NCI-H1105 treated with DMSO at 0.1 percent for 48 hours (cell line): Measurements from ENCODE around the gene SVEP1.
"Not testable (repeated sequence)": the region's sequence is repeated elsewhere in the genome, so short reads cannot be mapped to it uniquely, and the experiment has no call there.

Experiments used
- DNase-seq: peaks from one replicate; lab custom pipeline; 2025; lab: John Stamatoyannopoulos, UW

The SVEP1 gene

DNA sequence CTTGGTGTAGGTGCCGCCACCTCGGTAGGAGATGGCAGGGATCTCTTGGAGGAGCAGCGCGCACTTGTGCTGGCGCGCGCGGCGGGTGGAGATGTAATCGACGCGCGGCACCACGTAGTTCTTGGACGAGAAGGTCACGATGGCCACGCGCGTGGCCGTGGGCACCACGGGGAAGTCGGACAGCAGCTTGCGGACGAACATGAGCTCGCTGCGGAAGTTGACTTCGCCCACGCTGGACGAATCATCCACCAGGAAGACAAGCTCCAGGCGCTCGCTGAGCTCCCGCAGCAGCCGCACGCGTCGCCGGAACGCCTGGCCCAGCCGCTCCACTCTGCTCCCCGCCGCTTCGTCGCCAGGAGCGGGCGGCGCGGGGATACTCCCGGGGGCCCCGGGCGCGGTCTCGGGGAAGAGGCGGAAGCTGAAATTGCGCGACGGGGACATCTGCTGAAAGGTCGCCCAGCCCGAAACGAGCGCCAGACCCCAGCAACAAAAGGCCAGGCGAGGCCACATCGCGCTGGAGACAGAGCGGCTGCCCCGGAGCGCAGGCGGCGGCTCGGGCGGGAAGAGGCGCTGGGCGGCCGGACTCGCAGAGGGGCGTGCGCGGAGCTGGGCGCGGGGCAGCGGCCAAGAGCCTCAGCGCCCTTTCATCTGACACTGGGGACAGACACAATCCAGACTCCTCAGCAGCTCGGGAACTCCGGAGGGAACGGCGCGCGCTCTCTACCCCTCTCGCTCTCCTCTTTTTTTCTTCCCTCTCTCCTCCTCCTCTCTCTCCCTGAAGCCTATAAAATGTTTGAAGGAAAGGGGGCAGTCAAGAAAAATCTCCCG lies at the start of gene SVEP1:
Gene SVEP1, minus strand, starts transcription at position 708 of the 828 bp plus-strand sequence. Its CDS starts 198 bp downstream, at position 510.
- peak; percentile 19 for DNase-seq

DNA sequence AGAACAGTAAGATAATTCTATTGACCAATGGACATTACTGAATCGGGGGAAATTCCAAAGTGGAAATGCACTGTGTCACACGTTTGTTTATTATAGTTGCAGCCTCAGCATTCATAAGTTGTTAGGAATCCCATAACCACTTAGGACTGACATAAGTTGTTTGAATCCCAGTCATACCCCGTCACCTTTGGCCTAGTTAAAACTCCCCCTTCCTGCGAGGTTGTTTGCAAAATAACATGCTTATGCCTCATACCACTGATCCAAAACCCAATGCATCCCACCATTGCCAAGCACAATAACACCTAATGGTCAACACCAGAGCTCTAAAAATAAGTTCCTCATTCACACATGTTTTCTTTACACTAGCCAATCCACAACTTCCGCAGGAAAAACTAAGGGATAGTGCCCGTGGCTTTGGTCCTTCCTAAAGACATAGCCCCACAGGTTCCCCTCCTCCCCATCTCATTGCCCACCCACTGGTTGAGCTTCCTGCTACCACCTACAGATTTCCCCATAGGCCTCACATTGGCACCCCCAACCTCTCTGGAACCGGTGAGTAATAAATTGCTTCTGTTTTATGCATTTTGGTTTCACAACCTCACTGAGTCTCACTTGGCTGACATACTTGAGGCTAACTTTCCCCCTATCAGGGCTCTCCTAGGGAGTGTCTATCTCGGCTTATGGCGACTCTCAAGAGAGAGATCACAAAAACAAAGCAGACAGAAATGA lies 46.7 kb upstream of the SVEP1 start:
- no peak for DNase-seq

DNA sequence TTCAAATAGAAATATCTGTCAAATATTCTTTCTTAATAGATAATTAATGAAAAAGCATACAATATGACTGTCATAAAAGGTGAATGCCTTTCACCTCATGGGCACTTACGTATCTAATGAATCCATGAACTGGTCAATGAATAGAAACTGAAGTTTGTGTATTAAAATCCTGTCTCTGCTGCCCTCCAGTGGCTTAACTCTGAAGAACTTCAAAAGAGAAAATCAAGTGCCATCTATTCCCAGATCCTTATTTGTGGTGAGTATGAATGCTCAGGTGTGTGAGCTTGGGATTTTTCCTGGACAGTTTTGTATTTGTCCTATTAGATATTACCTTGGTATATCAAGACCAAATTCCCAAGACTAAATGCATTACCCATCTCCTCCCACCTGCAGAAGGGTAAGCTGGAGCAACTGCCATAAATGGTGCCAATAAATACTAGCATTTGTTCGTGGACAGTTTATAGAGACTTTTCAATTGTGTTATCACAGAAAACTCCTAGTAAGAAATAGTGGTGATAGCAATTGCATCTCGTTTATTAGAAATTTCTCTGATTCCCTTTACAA lies 44.0 kb upstream of the SVEP1 start:
- DNase-seq = peak; percentile 66

- no peak for DNase-seq
Measured at GRCh38 chr9:110622368-110622767, 42.8 kb upstream of the SVEP1 start.

GRCh38 chr9:110620726-110621125 lies 41.2 kb upstream of the SVEP1 start:
- DNase-seq = no peak

DNA sequence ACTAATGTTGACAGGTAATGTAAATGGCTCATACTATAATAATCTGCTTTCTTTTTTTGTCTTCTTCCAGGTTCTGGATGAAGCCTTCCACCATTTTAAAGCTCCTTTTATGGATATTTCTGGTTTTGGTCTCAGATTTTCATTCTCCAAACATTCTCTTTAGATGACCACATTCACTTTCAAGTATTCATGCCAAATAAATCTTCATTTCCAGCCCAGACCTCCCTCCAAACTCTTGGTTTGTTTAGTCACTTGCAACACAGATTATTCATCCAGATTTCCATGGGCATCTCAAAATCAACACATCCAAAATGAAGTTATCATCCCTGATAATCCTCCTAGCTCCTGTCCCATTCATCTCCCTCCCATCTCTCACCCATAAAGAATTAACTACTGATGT lies 40.3 kb upstream of the SVEP1 start:
- DNase-seq = no peak

- DNase-seq = no peak
Measured at GRCh38 chr9:110615498-110615897, 36.0 kb upstream of the SVEP1 start.

GRCh38 chr9:110614576-110614975 lies 35.0 kb upstream of the SVEP1 start:
- DNase-seq = not testable (repeated sequence)

DNA sequence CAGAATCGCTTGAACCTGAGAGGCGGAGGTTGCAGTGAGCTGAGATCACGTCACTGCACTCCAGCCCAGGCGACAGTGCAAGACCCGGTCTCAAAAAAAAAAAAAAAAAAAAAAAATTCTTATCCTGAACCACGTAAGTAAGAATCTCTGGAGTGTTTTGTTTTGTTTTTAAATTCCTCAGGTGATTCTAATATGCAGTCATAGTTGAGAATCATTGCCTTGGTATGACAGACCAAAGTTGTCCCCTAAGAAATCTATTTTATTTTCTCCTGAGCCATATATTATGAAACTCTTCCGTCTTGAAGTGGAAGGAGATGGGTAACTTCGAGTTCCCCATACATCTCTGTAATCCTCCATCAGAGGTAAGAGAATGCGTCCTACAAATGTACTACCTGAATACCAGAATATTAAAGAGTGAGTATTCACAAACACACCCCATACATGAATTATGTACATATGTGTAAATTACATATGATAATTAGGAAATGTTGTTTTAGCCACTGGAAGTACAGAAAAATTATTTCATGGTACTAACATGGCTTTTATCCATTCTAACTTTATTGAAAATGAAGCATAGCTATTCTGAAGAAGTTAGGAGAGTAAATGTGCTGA lies 26.7 kb upstream of the SVEP1 start:
- DNase-seq = no peak

DNA sequence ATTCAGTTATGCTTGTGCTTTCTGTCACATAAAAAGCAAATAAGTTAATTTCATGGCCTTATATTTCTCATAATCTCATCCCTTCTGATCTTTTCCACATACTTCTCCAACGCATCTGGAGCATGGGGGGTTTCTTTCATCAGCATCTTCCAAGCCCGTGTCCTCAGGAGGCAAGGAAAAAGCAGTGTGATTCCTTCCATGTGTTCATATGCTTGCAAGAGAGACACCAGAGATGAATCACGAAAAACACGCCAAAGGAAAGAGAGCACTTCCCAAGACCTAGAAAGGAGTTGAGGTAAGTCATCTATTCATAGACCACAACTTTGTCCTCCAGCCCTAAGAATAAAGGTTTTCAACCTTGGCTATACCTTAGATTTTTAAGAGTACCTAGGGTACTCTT lies 26.0 kb upstream of the SVEP1 start:
- DNase-seq = no peak

DNA sequence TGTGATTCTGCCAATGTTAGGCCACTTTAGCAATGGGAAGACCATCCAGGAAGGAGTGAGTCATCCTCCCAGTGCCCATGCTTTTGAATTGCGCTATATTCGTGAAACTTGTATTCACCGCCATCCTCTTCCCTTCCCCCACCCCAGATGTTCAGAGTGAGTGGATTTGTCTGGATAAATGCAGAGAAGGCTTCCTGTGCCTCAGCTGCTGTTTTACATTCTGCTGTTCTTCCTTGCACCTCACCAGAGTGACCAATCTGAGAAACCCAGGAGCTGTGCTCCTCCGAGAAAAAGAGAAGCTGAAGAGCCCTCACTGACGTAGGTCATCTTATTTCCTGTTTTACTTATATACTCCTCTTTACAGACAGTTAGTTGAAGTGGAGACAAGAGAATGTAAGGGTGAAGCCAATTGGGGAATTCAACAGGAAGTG lies 24.6 kb upstream of the SVEP1 start:
- DNase-seq = no peak

DNA sequence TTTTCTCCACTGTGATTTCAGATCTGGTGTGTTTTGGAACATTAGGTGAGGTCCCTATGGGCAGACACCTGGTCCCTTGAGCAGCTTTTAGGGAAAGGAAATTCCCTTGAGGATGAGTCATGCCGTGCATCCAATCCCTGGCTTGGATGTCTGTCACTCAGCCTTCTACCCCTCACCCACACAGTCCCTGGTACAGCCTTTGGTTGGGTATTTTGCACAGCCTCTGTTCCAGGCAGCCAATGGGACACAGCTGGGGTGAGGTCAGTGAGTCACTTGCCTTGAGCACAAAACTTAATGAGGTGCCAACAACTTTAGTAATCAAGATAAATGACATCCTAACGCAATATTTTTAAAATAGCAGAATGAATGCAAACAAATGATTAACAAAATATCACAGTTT lies 22.7 kb upstream of the SVEP1 start:
- DNase-seq = no peak

DNA sequence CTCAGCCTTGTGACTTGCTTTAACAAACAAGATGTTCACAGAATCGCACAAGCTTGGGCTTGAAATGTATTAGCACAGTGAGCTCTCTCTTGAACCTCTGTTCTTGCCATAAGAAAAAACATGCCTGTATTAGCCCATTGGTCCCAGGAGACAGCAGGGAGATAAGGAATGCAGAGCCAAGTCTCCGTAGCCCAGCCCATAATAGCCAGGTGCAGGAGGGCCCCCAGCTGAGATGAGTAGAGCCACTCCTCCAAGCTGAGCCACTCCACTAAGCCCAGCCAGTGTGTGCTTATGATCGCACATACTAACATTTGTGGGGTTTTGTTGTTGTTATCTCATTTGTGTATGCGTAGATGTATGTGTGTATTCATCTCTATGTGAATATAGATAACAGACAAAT lies 21.6 kb upstream of the SVEP1 start:
- peak; percentile 7 for DNase-seq

DNA sequence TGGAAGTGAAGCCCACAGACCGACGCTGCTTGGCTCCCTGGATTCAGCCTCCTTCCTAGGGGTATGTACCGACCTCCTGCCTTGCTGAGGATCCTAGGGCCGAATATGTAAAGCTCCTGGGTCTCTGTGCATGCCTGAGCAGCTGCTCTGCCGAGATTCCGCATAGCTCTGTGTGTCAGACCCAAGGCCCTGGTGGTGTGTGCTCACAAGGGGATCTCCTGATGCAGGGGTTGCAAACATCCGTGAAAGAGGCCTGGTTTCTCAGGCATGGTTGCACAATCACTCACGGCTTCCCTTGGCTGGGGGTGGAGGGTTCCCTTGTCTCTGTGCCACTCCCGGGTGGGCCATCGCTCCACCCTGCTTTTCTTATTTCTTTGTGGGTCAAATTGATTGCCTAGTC lies 19.9 kb upstream of the SVEP1 start:
- DNase-seq = no peak

- DNase-seq = no peak
Measured at GRCh38 chr9:110592044-110592830, 12.7 kb upstream of the SVEP1 start.

DNA sequence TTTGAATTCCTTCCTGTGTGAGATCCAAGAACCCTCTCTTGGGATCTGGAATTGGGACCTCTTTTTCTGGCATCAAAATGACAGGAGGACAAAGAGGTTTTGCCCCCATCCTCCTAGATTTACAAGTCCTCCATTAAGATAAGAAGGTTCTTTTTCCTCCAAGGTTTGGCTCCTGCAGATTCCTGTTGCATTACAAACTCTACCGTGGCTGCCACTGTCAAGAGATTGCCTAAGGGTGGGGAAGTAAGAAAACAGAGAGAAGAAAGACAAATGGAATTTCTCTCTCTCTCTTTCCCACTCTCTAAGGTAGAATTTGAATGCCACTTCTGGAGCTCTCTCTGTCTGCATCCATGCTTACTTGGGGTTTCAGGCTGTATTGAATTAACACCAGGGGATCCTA lies 12.0 kb upstream of the SVEP1 start:
- no peak for DNase-seq

DNA sequence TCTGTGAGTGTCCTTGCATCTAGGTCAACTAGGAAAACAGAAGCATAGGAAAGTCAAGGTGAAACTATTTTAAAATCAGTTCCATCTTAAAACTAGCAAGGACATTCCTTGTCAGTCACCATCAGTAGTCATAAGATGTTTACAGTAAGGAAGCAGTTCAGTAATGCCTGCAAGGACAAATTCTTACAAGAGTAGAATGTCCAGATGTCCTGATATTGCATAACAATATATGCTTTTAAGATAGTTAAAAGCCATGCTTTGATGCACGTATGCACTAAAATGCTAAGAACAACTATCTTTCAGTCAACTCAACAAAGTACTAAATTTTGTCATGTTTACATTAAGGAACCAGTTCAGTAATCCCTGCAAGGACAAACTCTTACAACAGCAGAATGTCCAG lies 11.3 kb upstream of the SVEP1 start:
- DNase-seq = no peak

DNA sequence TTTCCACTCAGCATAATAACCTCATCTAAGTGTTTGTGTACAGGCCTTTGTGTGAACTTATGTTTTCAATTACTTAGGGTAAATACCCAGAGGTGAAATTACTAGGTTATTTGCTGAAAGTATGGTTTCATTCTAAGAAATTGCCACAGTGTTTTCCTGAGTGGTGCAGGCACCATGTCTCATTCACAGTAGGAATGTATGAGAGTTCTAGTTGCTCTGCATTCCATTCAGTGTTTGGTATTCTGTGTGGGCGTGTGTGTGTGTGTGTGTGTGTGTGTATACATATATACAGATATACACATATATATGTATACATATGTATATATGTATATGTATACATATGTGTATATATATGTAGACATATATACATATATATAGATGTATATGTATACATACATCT lies 8.8 kb upstream of the SVEP1 start:
- DNase-seq = no peak

DNA sequence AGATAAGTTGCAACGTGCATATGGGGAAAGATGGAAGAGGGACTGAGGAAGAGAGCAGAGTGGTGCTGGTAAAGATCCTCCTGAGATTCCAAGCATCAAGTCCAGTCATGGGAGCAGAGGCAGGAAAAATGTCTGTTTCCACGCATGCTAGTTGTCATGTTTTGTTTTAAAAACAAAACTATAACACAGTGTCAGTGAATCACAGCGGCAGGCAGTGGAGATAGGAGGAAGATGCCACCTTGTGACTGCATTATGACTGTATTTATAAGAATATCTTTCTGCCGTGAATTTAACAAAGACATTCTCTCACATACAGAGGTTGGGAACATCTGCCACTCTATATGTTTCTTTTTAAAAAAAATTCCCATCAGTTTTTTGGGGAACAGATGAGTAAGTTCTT lies 3.7 kb upstream of the SVEP1 start:
- no peak for DNase-seq

DNA sequence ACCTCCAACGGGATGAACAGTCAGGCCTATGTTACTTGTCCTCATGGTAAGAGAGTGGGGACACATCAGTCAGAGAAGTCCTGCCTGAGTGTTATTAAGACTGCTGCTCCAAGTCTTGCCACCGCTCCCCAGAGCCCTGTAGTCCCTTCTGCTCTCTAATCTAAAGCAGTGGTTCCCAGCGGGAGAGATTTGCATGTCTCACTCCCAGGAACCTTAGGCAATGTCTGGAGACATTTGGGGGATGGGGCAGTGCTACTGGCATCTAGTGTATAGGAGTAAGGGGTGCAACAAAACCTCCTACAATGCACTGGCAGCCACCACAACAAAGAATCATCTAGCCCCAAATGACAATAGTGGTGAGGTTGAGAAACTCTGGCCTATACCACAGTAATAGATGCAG lies 2.6 kb upstream of the SVEP1 start:
- DNase-seq = no peak

- DNase-seq = no peak
Measured at GRCh38 chr9:110580850-110581249, 1.3 kb upstream of the SVEP1 start.

DNA sequence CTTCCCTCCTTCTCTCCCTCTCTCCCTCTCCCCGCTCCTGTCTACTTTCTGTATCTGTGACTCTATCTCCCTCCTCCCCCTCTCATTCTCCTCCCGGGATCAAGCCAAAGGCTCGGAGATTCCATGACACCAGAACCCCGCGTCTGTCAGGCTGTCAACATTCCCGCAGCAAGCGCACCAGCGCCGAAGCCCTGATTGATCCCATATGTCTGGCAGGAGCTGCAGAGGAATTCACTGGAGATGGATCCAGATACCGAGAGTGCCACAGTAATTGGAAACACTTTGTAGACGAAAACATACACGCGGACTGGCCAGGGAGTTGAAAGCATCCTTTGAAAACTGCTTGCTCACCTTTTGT lies 300 bp upstream of the SVEP1 start:
- no peak for DNase-seq
